K562 (cell line): ENCODE data around the gene SPHK2. TPM values are rescaled to one million over a fixed set of nuclear protein-coding genes. Genes with fewer than 3 reads are reported as not detected.

Source experiments
- ATAC-seq: fragments of 200-7000 bp; cut with Tn5 transposase; 3 replicates; pipeline ENCODE4 v1.9.1; 2020; ENCODE audit warnings: moderate library complexity
- BruUV-seq: library from RNA; stranded (reverse); fragments of 400-500 nt; replicated peaks from 2 replicates; lab custom pipeline; 2021; lab: Mats Ljungman, UMichigan
- CTCF ChIA-PET: fragments of 300-600 bp; formaldehyde crosslinking; extraction: SDS; loops from one replicate; lab custom pipeline; 2021; ENCODE audit warnings: low intra/inter-chr PET ratio; lab: Yijun Ruan, JAX
- POLR2A ChIA-PET: fragments of 300-600, 350-650 bp; sonication (Branson Sonifier 250); formaldehyde crosslinking; extraction: SDS; loops from one replicate; lab custom pipeline; 2021; ENCODE audit warnings: antibody characterized with exemption, inconsistent platforms; lab: Yijun Ruan, JAX
- DNase-seq, 4 experiments: peaks; one replicate each; pipeline versions ENCODE4 v3.0.0 to v3.0.0-alpha.2; 2011 to 2018; ENCODE audit warnings: low spot score in 3 of 4, mixed read lengths in 3 of 4; ENCODE audit errors: extremely low read depth in 1 of 4
- FAIRE-seq: peaks from 2 replicates; lab custom pipeline; 2011; peaks lifted over from hg19 to GRCh38; lab: Jason Lieb, UNC
- H2AFZ ChIP-seq: 2 replicates; pipeline ENCODE4 v1.6.0; 2011; ENCODE audit warnings: low read depth, low read length, control low read depth, inconsistent platforms
- H3K27ac ChIP-seq: fragments of 200-600 bp; 3 replicates; pipeline ENCODE4 v1.8.0; 2011; ENCODE audit warnings: low read depth, mild to moderate bottlenecking, control low read depth, inconsistent platforms, low read length, moderate library complexity, mixed read lengths; ENCODE audit errors: extremely low read depth
- H3K27me3 ChIP-seq, 2 experiments: fragments of 300-600 bp in 1 of 2; 2 replicates in 1 of 2; 3 replicates in 1 of 2; pipeline versions ENCODE4 v1.6.0 to v1.8.0; 2011; ENCODE audit warnings: inconsistent platforms in 2 of 2, low read length in 2 of 2, mild to moderate bottlenecking in 1 of 2, mixed read lengths in 1 of 2, moderate library complexity in 1 of 2; ENCODE audit not compliant: control insufficient read depth in 2 of 2, insufficient read depth in 2 of 2
- H3K36me3 ChIP-seq: fragments of 300-600 bp; 3 replicates; pipeline ENCODE4 v1.8.0; 2011; ENCODE audit warnings: mild to moderate bottlenecking, low read length, inconsistent platforms; ENCODE audit not compliant: control insufficient read depth, insufficient read depth
- H3K4me1 ChIP-seq, 2 experiments: fragments of 200-600 bp in 1 of 2; replicated peaks in 1 of 2; 2 replicates in 1 of 2; 3 replicates in 1 of 2; pipeline versions ENCODE4 v1.5.1 to v1.8.0; 2011; ENCODE audit warnings: inconsistent platforms in 2 of 2, low read length in 2 of 2, mild to moderate bottlenecking in 1 of 2, mixed read lengths in 1 of 2, moderate library complexity in 1 of 2; ENCODE audit not compliant: control insufficient read depth in 2 of 2, insufficient read depth in 2 of 2
- H3K4me2 ChIP-seq: 2 replicates; pipeline ENCODE4 v1.6.1; 2011; ENCODE audit warnings: low read length, control low read depth, inconsistent platforms, mixed read lengths; ENCODE audit not compliant: insufficient read depth
- H3K4me3 ChIP-seq: fragments of 200-600 bp; sonication (generic), shearing (Covaris generic); 2 replicates; pipeline ENCODE4 v1.5.1; 2016; ENCODE audit warnings: control low read depth, inconsistent platforms
- H3K79me2 ChIP-seq: fragments of 200-600 bp; 3 replicates; pipeline ENCODE4 v1.8.0; 2011; ENCODE audit warnings: low read length, inconsistent platforms; ENCODE audit not compliant: control insufficient read depth, insufficient read depth
- H3K9ac ChIP-seq, 2 experiments: 2 replicates each; pipeline versions ENCODE4 v1.6.0 to v1.6.1; 2011; ENCODE audit warnings: low read depth in 2 of 2, low read length in 2 of 2, control low read depth in 1 of 2, inconsistent platforms in 1 of 2, mild to moderate bottlenecking in 1 of 2, mixed read lengths in 1 of 2; ENCODE audit not compliant: insufficient read depth in 1 of 2
- H3K9me1 ChIP-seq: one replicate; pipeline ENCODE4 v1.6.0; 2011; ENCODE audit warnings: inconsistent platforms, mild to moderate bottlenecking, low read length, moderate library complexity; ENCODE audit not compliant: control insufficient read depth, insufficient read depth
- H3K9me3 ChIP-seq: replicated peaks from 2 replicates; pipeline ENCODE4 v1.5.1; 2011; ENCODE audit warnings: low read depth, low read length, inconsistent platforms; ENCODE audit not compliant: control insufficient read depth, insufficient read depth
- H4K20me1 ChIP-seq: replicated peaks from 2 replicates; pipeline ENCODE4 v1.6.1; 2011; ENCODE audit warnings: low read length, inconsistent platforms, mixed read lengths; ENCODE audit not compliant: control insufficient read depth, insufficient read depth
- ARID1B ChIP-seq: fragments of 450-650 bp; IDR thresholded peaks from 2 replicates; pipeline ENCODE4 v1.6.1; 2016; ENCODE audit warnings: antibody characterized with exemption, mild to moderate bottlenecking, inconsistent platforms
- CHD4 ChIP-seq: fragments of 200-600 bp; sonication (generic); IDR thresholded peaks from 3 replicates; pipeline ENCODE4 v1.6.1; 2012; ENCODE audit warnings: low read depth, mild to moderate bottlenecking, mixed read lengths, low read length, inconsistent platforms; ENCODE audit not compliant: insufficient read depth, insufficient replicate concordance, poor library complexity, severe bottlenecking
- GATAD2A ChIP-seq: fragments of 450-650 bp; IDR thresholded peaks from 2 replicates; pipeline ENCODE4 v1.6.1; 2017
- KDM1A ChIP-seq, 2 experiments: fragments of 450-650 bp; IDR thresholded peaks; 2 replicates each; pipeline ENCODE4 v1.6.1; 2016; ENCODE audit warnings: mild to moderate bottlenecking in 2 of 2
- KLF13 ChIP-seq: fragments of 450-650 bp; IDR thresholded peaks from 2 replicates; pipeline ENCODE4 v1.6.1; 2016; ENCODE audit warnings: missing genetic modification characterization, low read depth, mild to moderate bottlenecking, missing compliant biosample characterization, moderate library complexity, borderline replicate concordance
- MTA3 ChIP-seq: fragments of 450-650 bp; formaldehyde crosslinking; IDR thresholded peaks from 2 replicates; pipeline ENCODE4 v1.6.1; 2017; ENCODE audit warnings: mild to moderate bottlenecking, borderline replicate concordance
- NFIX ChIP-seq: fragments of 250-450 bp; sonication (Bioruptor Pico); IDR thresholded peaks from 2 replicates; pipeline ENCODE4 v1.4.0; 2020; ENCODE audit warnings: low read depth, mild to moderate bottlenecking, moderate library complexity
- PML ChIP-seq: IDR thresholded peaks from 2 replicates; pipeline ENCODE4 v1.6.1; 2012; ENCODE audit warnings: low read length, inconsistent platforms
- POLR2H ChIP-seq: IDR thresholded peaks from 2 replicates; pipeline ENCODE4 v1.6.1; 2016; ENCODE audit warnings: missing genetic modification characterization, low read depth, mild to moderate bottlenecking, control low read depth, missing compliant biosample characterization, moderate library complexity
- STAG1 ChIP-seq: sonication (generic); formaldehyde crosslinking; IDR thresholded peaks from 2 replicates; pipeline ENCODE4 v1.5.0; 2020; ENCODE audit warnings: missing genetic modification reagents, borderline replicate concordance
- TAF1 ChIP-seq: IDR thresholded peaks from 2 replicates; pipeline ENCODE4 v1.6.1; 2011; ENCODE audit warnings: mild to moderate bottlenecking, low read length, moderate library complexity; ENCODE audit not compliant: insufficient read depth, control insufficient read depth, severe bottlenecking; ENCODE audit errors: extremely low read depth
- THRA ChIP-seq: fragments of 450-650 bp; IDR thresholded peaks from 2 replicates; pipeline ENCODE4 v1.6.1; 2017; ENCODE audit warnings: mild to moderate bottlenecking, moderate library complexity
- TRIM28 ChIP-seq: fragments of 450-650 bp; IDR thresholded peaks from 2 replicates; pipeline ENCODE4 v1.6.1; 2017
- ZBTB33 ChIP-seq: sonication (generic); formaldehyde crosslinking; IDR thresholded peaks from 2 replicates; pipeline ENCODE4 v1.8.1; 2023; ENCODE audit warnings: mild to moderate bottlenecking, missing genetic modification reagents
- ZBTB9 ChIP-seq: fragments of 450-650 bp; formaldehyde crosslinking; IDR thresholded peaks from 2 replicates; pipeline ENCODE4 v1.4.0; 2020; ENCODE audit warnings: mild to moderate bottlenecking, moderate library complexity
- ZEB2 ChIP-seq: fragments of 450-650 bp; IDR thresholded peaks from 2 replicates; pipeline ENCODE4 v1.6.1; 2016
- WGBS: fragments of 100-300 bp; shearing (Covaris generic); methylation state at CpG from one replicate; pipeline ENCODE4 v1.1.6; 2016; ENCODE audit warnings: low coverage, mixed read lengths; ENCODE audit not compliant: insufficient coverage; ENCODE audit errors: missing lambda C conversion rate; 5-methylcytosine and 5-hydroxymethylcytosine counted together
- in situ Hi-C: fragments of 300-500 bp; cut with MboI; formaldehyde crosslinking; loops from 4 replicates; pipeline ENCODE4 v1.15.0; 2018; ENCODE audit warnings: inconsistent platforms, mixed read lengths
- intact Hi-C: fragments of 100-400 bp; cut with micrococcal nuclease; formaldehyde crosslinking; loops from 2 replicates; pipeline ENCODE4 v1.14.2; 2022
- polyA plus RNA-seq, 8 experiments: library from polyadenylated mRNA; depleted of rRNA in 4 of 8; stranded (reverse) in 5 of 8; unstranded in 3 of 8; fragments of >200 nt; fragmentation: Nextera tagmentation in 2 of 8; fragmentation: Illumina TruSeq in 1 of 8; extraction: Ambion mirVana in 2 of 8; extraction: Trizol in 1 of 8; gene quantifications; 2 replicates each; pipeline versions ENCODE4 v1.2.1 to v1.2.3, GENCODE V29; 2011 to 2014; ENCODE audit warnings: inconsistent platforms in 1 of 8, missing spikeins in 1 of 8
- total RNA-seq, 7 experiments: library from RNA; depleted of rRNA in 6 of 7; stranded (reverse); fragments of >200 nt in 6 of 7; fragmentation: Illumina TruSeq in 2 of 7; extraction: Trizol in 2 of 7; gene quantifications; 2 replicates each; pipeline versions ENCODE4 v1.2.1 to v1.2.3, GENCODE V29; 2011 to 2021; ENCODE audit warnings: low replicate concordance in 1 of 7

Gene SPHK2
- total and polyA plus RNA-seq, 9 of the 15 experiments (the other 6 are each of a cell fraction or from before 2014, with no cell fraction given), result 0.10 to 15.2 (median 2.9) TPM

- Histone ChIP-seq H3K4me3 (peak overlapping the region; percentile 51), H3K36me3 (no peaks in the 10 kb centered on the region; the same call in 2 of the 3 replicates), H2AFZ (peak overlapping the region; percentile 86), H3K9me3 (no peaks in the 10 kb centered on the region), H4K20me1 (0 out of 2 replicates have a peak, but pooled peaks cover 4% of the 10 kb centered on the region), H3K27ac (peak overlapping the region; percentile 88), H3K4me1 (peaks cover 44 to 86% of the 10 kb centered on the region in 2 experiments), H3K4me2 (peak overlapping the region; percentile 88), H3K79me2 (peaks cover 23% of the 10 kb centered on the region; the same call in 2 of the 3 replicates), H3K9me1 (peaks cover 4% of the 10 kb centered on the region), H3K9ac (peak overlapping the region; percentile 79 to 89), H3K27me3 (no peaks in the 10 kb centered on the region)
- FAIRE-seq, result peak; percentile 79
- in situ Hi-C loops, result no loop called here
- CTCF ChIA-PET, result interaction anchor here (0.7 kb wide), 1 partner anchor 129 kb away, joined by 4 read pairs; no protein-coding TSS in a partner anchor
- POLR2A ChIA-PET, result interaction anchor here (0.6 to 2.4 kb wide), 7 partner anchors 10 to 330 kb away, joined by 3 to 13 read pairs (median 4); partner anchors contain the start of gene DHDH
- intact Hi-C loops, result no loop called here
- BruUV-seq, result TSS peak; percentile 82
- peak; percentile 82 to 98 (median 86) for DNase-seq
- ATAC-seq, result peak; percentile 61
- 2% methylated on average over 30 of the region's 37 CpGs for WGBS
- TF ChIP-seq MTA3 (peak; percentile 38; the same call in 1 of the 2 replicates), GATAD2A (peak; percentile 71; the same call in 1 of the 2 replicates), ZBTB9 (CRISPR knock-in tag) (peak; percentile 72), TRIM28 (no peak), CHD4 (peak; percentile 33), ARID1B (peak; percentile 52), ZEB2 (peak; percentile 40; the same call in 1 of the 2 replicates), THRA (peak; percentile 100), NFIX (CRISPR knock-in tag) (no peak), ZBTB33 (CRISPR knock-in tag) (peak; percentile 33; the same call in 1 of the 2 replicates), PML (peak; percentile 16; the same call in 1 of the 2 replicates), STAG1 (no peak), TAF1 (peak; percentile 34), KLF13 (peak; percentile 79; the same call in 1 of the 2 replicates), KDM1A (IDR thresholded peaks at IDR 0.05) (peak in 1 of 2 experiments; percentile 11; a peak in 1 of 4 replicates), POLR2H (tag) (peak; percentile 62; the same call in 1 of the 2 replicates)
Observed at GRCh38 chr19:48634424-48635262, 15.3 kb downstream of the SPHK2 start.
